NCI-H524 (cell line): ENCODE data around the gene CENPP.
A peak's percentile ranks its signal among the peaks of the same experiment; 100 is the strongest.
"Not testable (repeated sequence)": the region's sequence is repeated elsewhere in the genome, so short reads cannot be mapped to it uniquely, and the experiment has no call there.

Source experiments
- DNase-seq, 2 experiments: peaks; one replicate each; lab custom pipeline; 2025; lab: John Stamatoyannopoulos, UW

CENPP gene

DNA sequence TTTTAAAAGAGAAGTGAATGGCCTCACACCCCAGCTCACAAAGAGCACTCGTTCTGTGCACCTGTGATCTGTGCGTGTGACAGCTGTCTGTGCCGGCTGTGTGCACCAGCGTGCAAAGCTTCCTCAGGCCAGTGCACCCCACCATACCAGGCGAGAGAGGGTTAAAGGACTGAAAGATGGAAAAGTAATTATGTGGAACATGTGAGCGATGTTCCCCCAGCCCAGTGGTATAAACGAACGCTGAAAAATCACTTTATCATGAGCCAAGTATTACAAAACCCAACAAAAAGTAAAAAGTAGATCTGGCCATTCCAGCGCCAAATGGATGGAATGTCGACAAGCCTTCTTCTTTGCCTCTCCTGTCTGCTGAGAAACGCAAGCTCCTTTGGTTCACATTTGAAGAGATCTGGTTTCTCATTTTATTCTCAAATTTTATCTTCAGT is 290.5 kb downstream of the CENPP start:
- no peak for DNase-seq

DNA sequence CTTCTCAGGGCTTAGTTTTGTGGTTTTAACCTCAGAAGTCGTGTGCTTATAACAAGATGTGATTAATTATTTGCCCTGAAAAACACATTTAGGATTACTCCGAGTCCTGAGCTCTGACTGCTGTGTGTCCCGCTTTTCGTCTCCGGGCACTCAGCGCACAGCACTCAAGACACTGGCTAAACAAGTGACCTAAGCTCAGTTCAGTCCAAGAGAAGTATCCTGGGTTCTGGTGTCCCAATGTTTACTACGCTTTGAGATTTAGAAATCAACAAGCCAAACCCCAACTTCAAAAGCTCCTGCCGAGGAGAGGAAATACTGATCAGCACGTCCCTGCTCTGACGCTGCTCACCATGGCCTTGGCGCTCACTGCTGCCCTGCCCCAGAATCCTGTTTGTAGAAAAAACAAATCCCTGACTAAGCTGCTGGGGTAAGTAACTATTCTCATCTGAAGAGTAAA is 290.9 kb downstream of the CENPP start:
- no peak for DNase-seq

- no peak for DNase-seq
Measured at GRCh38 chr9:92617195-92617813, 291.6 kb downstream of the CENPP start.

DNA sequence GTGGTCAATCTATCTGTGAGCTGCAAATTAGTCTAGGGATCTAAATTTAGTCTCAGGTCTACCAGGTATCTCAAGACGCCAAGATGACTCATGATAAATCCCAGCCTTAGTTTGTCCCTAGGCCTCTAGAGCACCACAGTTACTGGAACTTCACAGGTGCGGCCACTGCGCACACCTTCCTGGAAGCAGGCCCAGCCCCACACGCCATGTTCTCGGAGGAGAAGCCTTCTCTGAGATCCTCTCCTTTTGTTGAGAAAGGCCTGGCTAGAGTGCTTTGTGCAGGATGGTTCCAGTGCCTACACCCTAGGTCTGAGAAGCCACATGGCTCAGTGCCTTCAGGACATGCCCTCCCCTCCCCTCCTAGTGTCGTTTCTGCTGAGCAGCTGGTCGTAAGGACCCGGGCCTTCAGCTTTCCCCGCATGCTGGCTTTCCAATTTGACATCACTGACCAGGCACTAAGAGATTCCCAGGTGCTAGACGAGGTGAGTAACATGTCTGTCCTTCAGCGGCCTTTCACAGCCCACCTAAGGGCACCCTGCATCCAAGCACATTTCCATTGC is 292.3 kb downstream of the CENPP start:
- no peak for DNase-seq

DNA sequence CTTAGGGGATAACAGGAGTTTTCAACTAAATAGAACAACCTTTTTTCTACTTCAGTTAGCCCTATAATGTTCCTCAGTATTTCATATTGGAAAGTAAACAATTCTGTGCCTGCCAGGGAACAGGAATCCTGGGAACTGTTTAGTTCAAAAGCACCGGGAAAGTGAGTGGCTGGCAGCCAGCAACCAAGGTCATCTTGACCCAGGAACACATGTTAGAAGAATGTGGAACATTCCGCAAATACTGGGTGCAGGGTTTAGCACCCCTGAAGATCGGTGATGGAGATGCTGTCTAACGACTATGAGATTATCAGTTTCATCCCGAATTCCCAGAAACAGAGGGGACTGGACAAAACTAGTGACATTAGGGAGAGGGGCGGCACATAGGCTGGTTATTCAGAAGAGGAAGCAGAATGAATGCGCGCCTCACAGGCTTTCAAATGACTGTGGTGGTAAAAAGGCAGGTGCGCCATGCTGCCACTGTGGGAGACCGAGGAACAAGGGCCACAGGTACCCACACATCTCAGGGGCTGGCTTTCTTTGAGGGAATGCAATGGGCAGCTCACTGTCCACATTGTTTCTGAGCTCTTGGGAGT is 293.0 kb downstream of the CENPP start:
- DNase-seq = no peak

- no peak for DNase-seq
Measured at GRCh38 chr9:92619601-92620300, 294.0 kb downstream of the CENPP start.

GRCh38 chr9:92620845-92621244 is 295.1 kb downstream of the CENPP start:
- DNase-seq = no peak

DNA sequence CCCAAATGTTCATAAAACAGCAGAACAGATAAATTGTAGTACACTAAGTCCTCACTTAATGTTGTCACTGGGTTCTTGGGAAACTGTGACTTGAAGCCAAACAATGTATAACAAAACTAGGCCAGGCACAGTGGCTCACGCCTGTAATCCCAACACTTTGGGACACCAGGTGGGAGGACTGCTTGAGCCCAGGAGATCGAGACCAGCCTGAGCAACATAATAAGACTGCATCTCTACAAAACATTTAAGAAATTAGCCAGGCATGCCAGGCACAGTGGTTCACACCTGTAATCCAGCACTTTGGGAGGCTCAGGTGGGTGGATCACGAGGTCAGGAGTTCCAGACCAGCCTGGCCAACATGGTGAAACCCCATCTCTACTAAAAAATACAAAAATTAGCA is 298.2 kb downstream of the CENPP start:
- DNase-seq = not testable (repeated sequence)

DNA sequence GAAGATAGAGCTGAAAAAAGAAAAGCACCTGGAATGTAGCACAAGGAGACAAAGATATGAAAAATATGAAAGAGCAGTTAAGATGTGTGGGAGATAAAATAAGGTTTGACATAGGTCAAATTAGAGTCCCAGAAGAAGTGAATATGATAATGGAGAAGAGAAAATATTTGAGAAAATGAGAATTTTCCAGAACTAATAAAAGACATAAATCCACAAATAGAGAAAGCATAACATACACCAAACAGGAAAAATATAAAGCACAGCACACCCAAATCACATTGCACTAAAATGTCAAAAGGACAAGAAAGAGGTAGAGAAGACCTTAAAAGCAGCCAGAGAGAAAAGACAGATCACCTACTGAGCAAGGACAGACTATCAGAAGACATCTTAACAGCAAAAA is 300.7 kb downstream of the CENPP start:
- no peak for DNase-seq

DNA sequence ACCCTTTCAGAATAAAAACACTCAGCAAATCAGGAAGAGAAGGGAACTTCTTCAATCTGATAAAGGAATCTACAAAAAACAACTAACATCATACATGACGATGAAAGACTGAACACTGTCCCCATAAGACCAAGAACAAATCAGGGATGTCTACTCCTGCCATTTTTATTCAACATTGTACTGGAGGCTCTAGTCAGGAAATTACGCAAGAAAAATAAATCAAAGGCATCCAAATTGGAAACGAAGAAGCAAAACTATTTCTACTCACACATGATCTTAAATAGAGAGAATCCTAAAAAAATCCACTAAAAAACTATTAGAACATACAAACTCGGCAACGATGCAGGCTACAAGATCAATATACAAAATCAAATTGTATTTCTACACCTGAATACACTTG is 301.9 kb downstream of the CENPP start:
- DNase-seq = no peak

GRCh38 chr9:92631452-92632343 is 305.9 kb downstream of the CENPP start:
- DNase-seq = no peak

GRCh38 chr9:92632641-92633040 is 306.9 kb downstream of the CENPP start:
- DNase-seq = no peak

DNA sequence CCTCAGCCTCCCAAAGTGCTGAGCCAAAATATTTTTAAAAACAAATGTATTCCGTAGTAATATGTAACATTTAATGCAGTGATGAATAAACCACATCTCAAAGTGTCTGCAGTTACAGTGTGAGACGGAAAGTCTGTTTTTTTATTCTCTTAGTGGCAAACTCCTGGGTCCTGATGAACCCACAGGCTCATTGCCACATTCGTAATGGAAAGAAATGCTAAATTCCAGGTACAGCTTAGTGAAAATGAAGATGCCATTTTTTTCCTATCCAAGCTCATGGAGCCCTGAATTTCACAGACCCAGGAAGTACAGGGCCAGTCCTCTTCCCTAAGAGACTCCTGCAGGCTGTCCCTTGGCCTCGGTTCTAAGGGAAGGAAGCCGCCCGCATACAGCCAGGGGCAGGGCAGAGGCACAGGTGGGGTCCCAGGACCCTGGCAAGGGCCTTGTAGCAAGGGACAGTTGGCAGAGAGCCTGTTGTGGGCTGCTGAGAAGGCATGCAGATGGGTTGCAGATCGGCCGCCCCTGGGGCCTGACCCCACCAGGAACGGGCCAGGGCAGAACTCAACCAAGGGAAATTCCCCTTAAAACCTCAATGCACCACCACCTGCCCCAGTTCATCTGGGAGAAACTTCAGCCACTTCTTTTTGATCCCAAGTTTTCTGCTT is 308.0 kb downstream of the CENPP start:
- DNase-seq = no peak

- DNase-seq = peak; percentile 13 to 69
Measured at GRCh38 chr9:92634712-92635605, 309.2 kb downstream of the CENPP start.

- no peak for DNase-seq
Measured at GRCh38 chr9:92635760-92636159, 310.0 kb downstream of the CENPP start.

- DNase-seq = no peak
Measured at GRCh38 chr9:92636627-92637026, 310.9 kb downstream of the CENPP start.

GRCh38 chr9:92637326-92637725 is 311.6 kb downstream of the CENPP start:
- DNase-seq = no peak

GRCh38 chr9:92637886-92638620 is 312.3 kb downstream of the CENPP start:
- no peak for DNase-seq

- DNase-seq = no peak
Measured at GRCh38 chr9:92638621-92639101, 312.9 kb downstream of the CENPP start.

- no peak for DNase-seq
Measured at GRCh38 chr9:92639124-92639523, 313.4 kb downstream of the CENPP start.
